Transverse colon (tissue), 4 donors: ENCODE results near the gene CEACAM7.

ENCODE experiments used
- EP300 ChIP-seq: sonication (generic); formaldehyde crosslinking; IDR thresholded peaks from one replicate; pipeline ENCODE4 v1.6.1; 2017; ENCODE audit warnings: antibody characterized with exemption, low read depth
- POLR2A ChIP-seq: fragments of 450-650 bp; IDR thresholded peaks from one replicate; pipeline ENCODE4 v1.6.1; 2016; ENCODE audit warnings: antibody characterized with exemption, mild to moderate bottlenecking, moderate library complexity
- POLR2AphosphoS5 ChIP-seq, 3 donors: sonication (generic); formaldehyde crosslinking; IDR thresholded peaks; one replicate each; pipeline ENCODE4 v1.6.1; 2016; ENCODE audit warnings: antibody characterized with exemption in 3 of 3
- TF ChIP-seq, protein P1 (sequence below), 5 experiments: fragments of 200-600 bp in 3 of 5; fragments of 450-650 bp in 2 of 5; sonication (generic) in 3 of 5; IDR thresholded peaks; 1 replicate in 2 of 5; 2 replicates in 3 of 5; pipeline ENCODE4 v1.5.1; 2016 to 2017; ENCODE audit warnings: antibody characterized with exemption in 5 of 5, inconsistent platforms in 3 of 5, mild to moderate bottlenecking in 2 of 5, moderate library complexity in 1 of 5

DNA sequence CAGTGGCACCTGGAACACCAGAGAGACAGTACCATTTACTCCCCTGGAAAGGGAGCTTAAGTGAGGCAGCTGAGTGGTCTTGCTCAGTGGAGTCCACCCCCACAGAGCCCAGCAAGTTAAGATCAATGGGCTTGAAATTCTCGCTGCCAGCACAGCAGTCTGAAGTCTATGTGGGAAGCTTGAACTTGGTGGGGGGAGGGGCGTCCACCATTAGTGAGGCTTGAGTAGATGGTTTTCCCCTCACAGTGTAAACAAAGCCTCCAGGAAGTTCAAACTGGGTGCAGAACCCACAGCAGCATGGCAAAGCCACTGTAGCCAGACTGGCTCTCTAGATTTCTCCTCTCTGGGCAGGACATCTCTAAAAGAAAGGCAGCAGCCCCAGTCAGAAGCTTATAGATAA lies 30.9 kb downstream of the CEACAM7 start:
- no peak for TF ChIP-seq POLR2A
- no peak for TF ChIP-seq POLR2AphosphoS5 (IDR thresholded peaks at IDR 0.05)
- TF ChIP-seq, protein P1, sequence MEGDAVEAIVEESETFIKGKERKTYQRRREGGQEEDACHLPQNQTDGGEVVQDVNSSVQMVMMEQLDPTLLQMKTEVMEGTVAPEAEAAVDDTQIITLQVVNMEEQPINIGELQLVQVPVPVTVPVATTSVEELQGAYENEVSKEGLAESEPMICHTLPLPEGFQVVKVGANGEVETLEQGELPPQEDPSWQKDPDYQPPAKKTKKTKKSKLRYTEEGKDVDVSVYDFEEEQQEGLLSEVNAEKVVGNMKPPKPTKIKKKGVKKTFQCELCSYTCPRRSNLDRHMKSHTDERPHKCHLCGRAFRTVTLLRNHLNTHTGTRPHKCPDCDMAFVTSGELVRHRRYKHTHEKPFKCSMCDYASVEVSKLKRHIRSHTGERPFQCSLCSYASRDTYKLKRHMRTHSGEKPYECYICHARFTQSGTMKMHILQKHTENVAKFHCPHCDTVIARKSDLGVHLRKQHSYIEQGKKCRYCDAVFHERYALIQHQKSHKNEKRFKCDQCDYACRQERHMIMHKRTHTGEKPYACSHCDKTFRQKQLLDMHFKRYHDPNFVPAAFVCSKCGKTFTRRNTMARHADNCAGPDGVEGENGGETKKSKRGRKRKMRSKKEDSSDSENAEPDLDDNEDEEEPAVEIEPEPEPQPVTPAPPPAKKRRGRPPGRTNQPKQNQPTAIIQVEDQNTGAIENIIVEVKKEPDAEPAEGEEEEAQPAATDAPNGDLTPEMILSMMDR (IDR thresholded peaks at IDR 0.05), result no peak
- TF ChIP-seq EP300, result no peak
